DMS 273 treated with DMSO at 0.1 percent for 48 hours (cell line): ENCODE data around the gene THEMIS.
"Not testable (repeated sequence)": the region's sequence is repeated elsewhere in the genome, so short reads cannot be mapped to it uniquely, and the experiment has no call there.

Experiments
- DNase-seq: peaks from one replicate; lab custom pipeline; 2025; lab: John Stamatoyannopoulos, UW

The THEMIS gene

GRCh38 chr6:127794405-127794804 lies 106.5 kb downstream of the THEMIS start:
- DNase-seq: no peak

DNA sequence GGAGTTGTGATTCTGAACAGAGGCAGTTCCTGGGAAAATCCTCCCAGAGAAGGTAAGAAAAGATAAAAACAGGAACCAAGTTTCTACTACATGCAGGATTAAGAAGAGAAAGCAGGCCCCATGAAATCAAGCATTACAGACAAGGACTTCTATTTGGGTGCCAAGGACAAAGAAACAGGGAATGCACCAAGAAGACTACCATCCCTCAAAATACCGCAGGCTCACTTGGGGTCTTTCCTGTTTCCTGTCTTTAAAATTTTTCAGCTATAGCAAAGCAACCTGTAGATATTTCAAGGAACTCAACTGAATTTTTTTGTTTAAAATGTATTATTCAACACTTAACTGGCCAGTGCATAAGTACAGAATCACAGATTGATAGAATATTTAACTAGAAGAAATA lies 107.5 kb downstream of the THEMIS start:
- no peak for DNase-seq

GRCh38 chr6:127792616-127793015 lies 108.2 kb downstream of the THEMIS start:
- no peak for DNase-seq

- DNase-seq: no peak
Observed at GRCh38 chr6:127791779-127792528, 108.9 kb downstream of the THEMIS start.

DNA sequence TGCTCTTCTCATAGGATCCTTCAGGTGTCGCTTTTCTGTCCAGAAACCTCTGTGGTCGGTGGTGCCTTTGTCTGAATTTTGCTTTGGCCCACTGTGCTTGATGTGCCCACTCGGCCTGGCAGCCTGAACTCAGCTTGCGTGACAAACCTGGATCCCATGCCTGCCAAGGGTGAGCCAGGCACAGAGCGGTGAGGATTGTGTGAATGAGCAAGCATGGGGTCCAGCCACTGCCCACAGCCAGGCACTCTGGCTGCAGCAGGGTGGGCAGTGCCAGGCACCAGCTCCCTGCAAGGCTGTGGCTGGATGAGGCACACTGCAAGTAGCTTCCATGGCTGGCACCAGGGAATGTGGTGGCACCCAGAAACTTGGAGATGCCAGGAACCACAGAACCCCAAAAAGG lies 110.3 kb downstream of the THEMIS start:
- DNase-seq: no peak

- DNase-seq: no peak
Observed at GRCh38 chr6:127786109-127786508, 114.7 kb downstream of the THEMIS start.

DNA sequence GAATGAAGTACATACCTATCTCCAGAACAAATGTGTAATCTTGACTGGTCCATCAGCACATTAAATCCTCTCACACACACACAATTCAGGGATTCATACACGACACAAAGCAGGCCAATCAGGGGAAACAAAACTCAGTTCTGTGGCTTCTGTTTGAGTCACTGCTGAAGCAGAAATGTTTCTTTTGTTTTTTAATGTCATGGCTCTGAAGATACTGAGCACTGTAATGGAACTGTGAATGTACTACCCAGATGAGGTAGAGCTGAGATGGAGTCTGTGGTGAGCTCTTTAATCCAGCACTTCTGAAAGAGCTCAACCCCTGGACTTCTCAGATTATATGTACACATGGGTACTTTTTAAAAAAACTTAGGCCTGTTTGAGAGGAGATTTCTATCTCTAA lies 116.4 kb downstream of the THEMIS start:
- no peak for DNase-seq

DNA sequence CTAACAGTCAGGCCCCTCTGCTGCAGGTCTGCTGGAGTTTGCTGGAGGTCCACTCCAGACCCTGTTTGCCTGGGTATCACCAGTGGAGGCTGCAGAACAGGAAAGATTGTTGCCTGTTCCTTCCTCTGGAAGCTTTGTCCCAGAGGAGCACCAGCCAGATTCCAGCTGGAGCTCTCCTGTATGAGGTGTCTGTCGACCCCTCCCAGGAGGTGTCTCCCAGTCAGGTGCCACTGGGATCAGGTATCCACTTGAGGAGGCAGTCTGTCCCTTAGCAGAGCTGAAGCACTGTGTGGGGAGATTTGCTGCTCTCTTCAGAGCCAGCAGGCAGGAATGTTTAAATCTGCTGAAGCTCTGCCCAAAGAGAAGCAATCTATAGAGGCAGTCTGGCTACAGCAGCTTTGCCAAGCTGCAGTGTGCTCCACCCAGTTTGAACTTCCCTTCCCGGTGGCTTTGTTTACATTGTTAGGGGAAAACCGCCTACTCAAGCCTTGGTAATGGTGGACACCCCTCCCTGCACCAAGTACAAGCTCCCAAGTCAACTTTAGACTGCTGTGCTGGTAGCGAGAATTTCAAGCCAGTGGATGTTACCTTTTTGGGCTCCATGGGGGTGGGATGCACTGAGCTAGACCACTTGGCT lies 119.1 kb downstream of the THEMIS start:
- DNase-seq: not testable (repeated sequence)

DNA sequence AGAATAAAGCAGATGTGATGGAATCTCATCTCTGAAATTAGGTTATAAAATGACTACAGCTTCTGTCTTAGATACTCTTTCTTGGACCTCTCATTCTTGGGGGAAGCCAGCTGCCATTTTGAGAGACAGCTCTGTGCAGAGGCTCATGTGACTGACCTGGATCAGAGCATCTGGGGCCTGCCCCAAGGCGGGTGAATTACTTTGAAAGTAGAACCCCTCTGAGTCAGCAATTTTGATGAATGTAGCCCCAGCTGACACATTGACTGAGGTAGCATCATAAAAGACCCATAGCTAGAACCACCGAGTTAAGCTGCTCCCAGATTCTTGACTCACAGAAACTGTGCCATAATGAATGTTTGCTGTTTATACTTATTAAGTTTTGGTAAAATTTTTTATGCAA lies 124.5 kb downstream of the THEMIS start:
- no peak for DNase-seq

GRCh38 chr6:127775371-127775770 lies 125.5 kb downstream of the THEMIS start:
- DNase-seq: no peak

DNA sequence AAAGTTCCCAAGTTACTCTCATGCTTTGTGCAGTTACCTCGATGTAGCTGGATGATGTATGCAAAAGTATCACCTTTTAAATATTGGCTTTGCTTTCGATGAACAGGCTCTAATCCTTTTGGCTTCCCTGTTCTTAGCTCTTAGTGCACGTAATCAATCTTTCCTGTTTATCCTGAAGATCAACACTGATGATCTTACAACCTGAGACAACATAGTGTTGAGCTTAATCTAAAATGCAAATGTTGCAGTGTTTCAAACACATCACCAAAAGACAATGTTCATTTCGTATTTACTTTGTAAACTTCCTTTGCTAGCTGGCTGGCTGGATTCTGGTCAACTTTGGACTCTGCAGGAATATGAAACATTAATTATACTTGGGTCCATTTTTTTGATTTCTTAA lies 132.1 kb downstream of the THEMIS start:
- DNase-seq: no peak

DNA sequence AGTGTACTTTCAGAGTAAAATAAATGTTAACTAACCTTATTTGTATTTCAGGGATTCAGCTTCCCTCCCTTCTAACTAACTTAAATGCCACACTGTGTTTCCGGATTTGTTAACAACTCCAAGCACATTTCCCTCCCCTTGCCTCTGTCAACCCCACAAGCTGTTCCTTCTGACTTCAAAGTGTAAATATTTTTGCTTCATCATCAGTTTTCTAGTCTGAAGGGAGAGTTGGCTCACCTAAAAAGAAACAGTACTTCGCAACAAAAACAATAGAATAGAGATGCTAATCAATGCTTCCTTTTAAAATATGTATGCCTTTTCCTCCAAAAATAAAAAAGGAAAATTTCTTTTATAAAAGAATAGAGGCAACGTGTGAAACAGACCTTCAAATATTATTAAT lies 132.6 kb downstream of the THEMIS start:
- no peak for DNase-seq

DNA sequence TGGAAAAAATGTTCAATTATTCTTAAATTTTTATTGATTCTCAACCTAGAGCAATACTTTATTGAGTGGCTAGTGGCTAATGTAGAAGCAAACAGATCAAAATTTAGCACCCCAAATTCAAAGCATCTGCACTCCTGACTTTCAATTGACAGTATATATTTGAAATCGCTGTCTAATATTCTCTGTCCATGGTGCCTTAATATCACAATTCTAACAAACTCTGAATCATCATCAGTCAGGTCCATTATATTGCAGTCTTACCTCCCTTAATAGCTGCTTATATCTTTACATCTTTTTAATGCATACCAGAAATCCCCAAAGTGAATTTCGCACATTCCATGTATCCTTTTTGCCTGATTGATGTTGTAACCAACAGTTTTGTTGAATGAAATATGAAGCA lies 134.9 kb downstream of the THEMIS start:
- no peak for DNase-seq

DNA sequence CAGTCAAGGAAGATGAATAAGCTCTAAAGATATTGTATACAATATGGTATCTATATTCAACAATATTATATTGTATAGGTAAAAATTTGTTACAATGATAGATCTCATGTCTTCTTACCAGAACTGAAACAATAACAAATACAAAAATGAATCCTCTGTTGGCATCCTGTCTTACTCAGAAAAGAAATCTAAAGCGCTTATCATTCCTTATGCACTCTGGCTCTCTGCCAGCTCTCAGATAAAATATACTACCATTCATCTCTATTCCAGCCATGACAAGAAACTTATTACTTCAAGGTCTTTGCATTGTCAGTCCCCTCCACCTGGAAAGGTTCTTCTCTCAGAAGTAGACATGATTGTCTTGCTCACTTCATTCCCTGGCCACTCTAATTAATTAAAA lies 138.6 kb downstream of the THEMIS start:
- no peak for DNase-seq

DNA sequence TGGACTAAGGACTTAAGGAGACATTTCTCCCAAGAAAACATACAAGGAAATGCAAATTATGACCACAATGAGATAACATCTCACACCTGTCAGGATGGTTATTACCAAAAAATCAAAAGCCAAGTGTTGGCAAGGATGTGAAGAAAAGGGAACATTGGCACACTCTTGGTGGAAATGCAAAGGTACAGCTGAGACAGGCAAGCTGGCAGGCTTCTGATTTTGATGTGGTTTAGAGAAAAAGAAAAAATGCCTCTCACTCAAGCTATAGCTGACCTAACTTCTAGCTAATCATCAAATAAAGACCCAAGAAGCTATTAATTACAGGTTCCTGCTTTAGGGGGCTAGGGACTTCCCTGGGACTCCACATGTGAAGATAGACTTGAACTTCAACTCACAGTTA lies 139.8 kb downstream of the THEMIS start:
- DNase-seq: no peak

DNA sequence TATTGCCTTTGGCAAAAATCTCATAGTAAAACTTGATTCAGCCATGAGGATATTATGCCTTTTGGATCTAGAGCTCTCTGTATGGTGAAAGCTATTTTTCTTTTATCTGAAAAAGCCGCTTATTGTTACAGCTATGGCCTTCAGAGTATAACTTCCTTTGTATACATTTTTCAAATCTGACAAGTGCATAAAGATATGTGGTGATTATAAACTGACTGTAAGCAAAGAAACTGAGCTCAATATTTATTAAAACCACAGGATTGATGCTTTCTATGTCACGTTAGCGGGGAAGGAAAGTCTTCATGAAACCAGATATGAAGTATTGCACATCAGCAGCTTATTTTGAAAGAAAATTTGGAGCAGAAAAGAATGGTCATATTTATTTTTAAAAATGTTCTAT lies 151.8 kb downstream of the THEMIS start:
- no peak for DNase-seq

DNA sequence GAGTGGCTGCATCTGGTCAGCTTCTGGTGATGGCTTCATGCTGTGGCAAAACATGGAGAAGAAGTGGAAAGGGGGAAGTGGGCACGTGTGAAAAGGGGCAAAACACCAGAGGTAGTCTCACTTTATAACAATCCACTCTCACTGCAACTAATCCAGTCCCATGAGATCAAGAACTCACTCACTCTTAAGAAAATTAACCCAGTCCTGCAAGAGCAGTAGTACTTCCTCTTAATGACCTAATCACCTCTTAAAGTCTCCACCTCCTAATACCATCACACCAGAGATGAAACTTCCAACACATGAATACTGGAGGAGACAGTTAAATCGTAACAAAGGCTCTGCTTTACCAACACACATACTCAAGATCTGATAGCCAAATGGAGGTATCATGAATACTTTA lies 152.6 kb downstream of the THEMIS start:
- no peak for DNase-seq

GRCh38 chr6:127738423-127738822 lies 162.4 kb downstream of the THEMIS start:
- no peak for DNase-seq

GRCh38 chr6:127737768-127738167 lies 163.1 kb downstream of the THEMIS start:
- DNase-seq: no peak

- DNase-seq: peak; percentile 51
Observed at GRCh38 chr6:127737009-127737486, 163.8 kb downstream of the THEMIS start.

- DNase-seq: no peak
Observed at GRCh38 chr6:127732927-127733326, 167.9 kb downstream of the THEMIS start.

GRCh38 chr6:127727260-127727953 lies 173.5 kb downstream of the THEMIS start:
- no peak for DNase-seq

GRCh38 chr6:127725821-127726220 lies 175.0 kb downstream of the THEMIS start:
- DNase-seq: no peak
